HG03432 (cell line): ENCODE results near the gene RAD18.

Experiments
- ATAC-seq: cut with Tn5 transposase; IDR thresholded peaks from one replicate; pipeline ENCODE4 v1.9.1; 2021; ENCODE audit warnings: mild to moderate bottlenecking, moderate library complexity; ENCODE audit not compliant: unreplicated experiment

Gene RAD18

DNA sequence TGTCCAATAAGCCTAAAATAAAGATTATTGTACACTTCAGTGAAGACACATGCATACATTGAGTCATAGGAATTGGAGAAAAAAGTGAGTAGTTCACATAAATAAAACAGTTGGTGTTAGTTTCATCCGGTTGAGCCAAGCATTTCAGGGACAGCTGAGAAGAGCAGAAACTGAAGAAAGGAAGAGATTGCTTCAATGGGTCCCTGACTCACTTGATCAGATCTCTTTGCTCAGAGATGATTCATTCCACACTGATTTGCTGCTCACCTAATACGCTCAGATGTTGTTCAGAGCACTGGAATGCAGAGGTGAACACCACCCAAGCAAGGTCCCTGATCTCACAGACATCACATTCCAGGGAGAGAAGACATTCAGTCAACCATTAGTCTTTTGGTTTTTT, 93.7 kb downstream of the RAD18 start:
- no peak for ATAC-seq

DNA sequence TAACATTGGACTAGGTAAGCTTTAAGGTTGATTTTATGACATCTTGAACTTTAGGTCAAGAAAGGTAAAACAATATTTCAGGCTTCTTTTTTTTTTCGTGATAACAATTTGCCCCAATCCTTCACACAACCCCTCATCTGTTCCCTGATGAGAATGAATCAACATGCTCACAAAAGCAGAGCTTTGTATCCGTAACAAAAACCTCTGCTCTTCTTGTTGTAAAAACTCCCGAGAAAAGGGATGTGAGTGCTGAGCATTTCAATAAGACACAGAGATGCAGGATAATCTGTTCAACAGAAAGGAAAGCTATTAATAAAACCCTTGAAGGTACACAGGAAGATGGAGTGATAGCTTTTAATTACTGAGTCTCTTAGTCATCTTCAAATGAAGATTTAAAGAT, 94.3 kb downstream of the RAD18 start:
- ATAC-seq, result no peak

DNA sequence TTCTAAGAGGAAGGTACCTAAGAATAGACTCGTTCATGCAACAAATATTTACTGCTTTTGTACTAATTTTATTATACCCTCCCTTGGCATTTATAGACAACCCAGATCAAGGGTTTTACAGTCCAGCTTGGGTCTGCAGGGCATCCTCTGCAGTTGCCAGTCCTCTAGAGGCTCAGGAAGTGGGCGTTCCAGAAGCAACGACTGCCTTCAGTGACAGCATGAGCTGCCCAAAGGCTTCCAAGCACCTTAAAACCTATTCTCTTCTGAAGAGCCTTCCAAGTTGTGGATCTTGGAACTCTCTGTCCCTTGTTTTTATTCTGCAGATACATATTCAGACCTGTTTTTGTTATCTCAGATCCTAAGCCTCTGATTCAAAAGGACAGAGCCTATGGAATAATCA, 95.6 kb downstream of the RAD18 start:
- no peak for ATAC-seq

DNA sequence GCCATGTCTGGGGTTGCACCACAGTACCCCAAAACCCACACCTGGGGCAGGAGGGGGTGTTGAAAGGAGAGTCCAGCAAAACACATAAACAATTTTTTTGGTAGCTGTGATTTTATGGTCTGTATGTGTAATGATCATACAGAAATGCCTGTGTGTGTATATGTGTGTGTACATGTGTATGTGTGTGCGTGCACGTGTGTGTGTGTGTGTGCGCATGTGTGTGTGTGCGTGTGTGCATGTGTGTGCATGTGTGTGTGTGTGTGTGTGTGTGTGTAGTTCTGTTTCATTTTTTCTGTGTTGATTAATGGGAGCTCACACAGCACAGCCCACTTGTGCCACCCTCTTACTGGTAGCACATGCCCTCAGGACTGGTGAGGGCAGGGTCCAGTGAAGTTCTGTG, 97.6 kb downstream of the RAD18 start:
- no peak for ATAC-seq

DNA sequence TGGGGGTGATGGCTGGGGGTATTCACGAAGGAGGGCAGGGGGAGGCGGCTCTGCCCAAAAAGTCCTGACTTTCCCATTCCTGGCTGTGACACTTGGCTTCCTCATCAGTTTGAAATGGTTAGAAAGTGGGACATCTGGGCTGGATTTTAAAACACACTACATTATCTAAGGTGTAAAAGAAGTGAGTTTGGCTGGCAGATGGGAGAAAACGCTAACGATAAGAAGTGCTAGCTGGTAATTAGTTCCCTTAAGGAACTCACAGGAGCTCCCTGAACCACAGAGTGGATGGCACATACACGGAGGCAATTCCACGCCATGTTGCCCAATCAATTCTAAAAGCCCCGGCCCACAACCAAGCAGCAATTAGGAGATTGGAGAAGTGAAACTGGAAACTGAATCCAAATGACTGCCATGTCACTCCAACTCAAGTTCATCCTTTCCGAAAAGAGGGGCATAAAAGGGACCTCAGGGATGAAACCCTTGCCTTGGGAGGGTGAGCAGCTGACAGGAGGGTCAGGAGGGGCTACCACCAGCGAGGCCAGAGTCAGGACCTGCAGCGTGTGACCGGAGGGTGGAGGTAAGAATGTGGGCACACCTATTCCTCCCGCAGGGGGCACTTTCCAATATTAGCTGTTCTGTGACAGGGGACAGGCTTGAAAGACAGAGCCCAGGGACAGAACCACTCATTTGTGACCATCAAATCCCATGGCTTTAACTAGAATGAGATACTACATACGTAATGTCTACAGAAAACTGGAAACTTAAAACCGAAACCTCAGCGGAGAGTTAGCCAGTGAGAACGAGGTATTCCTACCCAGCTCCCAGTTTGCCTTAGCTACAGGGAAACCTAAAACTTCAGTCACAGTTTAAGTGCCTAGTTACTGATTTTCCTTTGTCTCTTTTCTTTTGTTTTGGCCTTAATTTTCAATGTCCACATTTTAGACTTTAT, 98.6 kb downstream of the RAD18 start:
- ATAC-seq, result no peak

DNA sequence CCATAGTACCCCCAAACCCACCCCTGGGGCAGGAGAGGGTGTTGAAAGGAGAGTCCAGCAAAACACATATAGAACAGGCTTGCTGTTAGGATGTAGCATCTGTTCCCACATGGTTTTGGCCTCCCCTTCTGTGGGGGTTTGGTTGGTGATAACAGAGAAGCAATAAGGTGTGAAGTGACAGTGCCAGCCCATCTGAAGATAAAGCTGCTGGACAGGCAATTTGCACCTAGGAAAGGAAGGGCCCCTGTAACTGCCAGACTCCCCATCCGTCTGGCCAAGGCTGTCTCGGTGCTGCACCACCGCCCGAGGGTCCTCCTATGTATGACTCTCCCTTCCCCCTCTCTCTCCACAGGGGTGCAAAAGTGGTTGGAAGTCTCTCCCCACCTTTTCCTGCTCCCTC, 99.4 kb downstream of the RAD18 start:
- no peak for ATAC-seq

DNA sequence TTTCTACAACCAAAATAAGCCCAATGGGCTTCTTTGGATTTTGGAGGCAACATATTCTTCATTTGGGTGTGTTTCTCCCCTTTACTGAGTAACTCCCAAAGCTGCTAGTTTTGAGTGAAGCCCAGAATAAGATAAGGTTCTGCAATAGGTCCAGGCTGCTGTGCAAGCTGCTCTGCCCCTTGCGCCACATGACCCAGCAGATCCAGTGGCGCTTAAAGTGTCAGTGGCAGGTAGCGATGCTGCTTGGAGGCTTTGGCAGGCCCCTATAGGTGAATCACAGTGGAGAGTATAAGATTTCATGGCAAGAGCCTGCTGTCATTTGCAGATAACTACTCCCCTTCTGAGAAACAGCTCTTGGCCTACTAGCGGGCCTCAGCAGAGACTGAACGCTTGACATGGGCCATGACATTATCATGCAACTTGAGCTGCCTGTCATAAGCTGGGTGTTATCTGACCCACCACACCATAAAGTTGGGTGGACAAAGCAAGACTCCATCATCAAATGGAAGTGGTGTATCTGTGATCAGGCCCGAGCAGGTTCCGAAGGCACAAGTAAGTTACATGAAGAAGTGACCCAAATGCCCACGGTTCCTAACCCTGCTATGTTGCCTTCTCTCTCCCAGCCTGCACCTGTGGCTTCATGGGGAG, 105.4 kb downstream of the RAD18 start:
- no peak for ATAC-seq

DNA sequence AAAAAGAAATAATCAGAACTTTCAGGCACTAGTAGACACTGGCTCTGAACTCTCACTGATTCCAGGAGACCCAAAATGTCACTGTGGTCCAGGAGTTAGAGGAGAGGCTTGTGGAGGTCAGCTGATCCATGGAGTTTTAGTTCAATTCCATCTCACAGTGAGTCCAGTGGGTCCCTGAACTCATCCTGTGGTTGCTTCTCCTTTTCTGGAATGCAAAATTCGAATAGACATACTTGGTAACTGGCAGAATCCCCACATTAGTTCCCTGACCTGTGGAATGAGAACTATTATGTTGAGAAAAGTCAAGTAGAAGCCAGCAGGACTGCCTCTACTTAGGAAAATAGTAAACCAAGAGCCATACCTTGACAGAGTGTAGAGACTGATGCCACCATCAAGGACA, 106.6 kb downstream of the RAD18 start:
- no peak for ATAC-seq

DNA sequence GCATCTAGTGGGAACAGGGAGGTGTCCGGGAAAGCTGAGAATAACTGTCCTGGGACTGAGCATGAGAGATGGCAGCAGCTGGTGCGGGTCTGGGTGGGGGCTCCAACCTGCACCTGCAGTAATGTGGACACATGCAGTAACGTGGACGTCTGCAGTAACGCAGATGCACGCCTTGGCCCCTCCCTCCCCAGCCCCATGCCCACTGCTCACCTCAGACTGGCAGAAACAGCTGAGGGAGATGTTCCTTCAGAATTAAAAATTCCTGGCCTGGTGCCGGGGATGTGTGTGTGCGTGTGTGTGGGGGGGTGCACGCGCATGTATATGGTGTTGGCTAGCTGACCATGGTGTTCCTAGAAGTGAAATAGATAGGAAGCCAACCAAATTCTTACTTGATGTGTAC, 107.2 kb downstream of the RAD18 start:
- ATAC-seq, result no peak

DNA sequence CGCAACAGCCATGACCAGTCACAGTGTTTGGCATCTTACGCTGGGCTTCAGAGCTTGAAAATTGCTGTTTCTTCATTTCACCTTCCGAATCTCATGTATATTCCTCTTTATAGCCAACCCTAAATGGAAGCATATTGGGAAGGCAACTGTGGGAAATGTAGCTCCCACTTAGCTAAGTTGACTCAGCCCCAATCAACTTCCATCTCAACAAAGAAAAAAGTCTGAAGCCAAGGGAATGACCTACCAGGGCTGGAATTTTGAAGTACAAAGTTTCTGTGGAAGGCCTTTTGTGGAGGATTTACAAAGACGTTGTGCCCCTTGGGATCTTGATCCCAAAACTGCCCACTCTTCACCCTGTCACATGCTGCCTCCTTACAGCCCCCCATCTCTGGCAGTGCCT, 108.6 kb downstream of the RAD18 start:
- no peak for ATAC-seq

DNA sequence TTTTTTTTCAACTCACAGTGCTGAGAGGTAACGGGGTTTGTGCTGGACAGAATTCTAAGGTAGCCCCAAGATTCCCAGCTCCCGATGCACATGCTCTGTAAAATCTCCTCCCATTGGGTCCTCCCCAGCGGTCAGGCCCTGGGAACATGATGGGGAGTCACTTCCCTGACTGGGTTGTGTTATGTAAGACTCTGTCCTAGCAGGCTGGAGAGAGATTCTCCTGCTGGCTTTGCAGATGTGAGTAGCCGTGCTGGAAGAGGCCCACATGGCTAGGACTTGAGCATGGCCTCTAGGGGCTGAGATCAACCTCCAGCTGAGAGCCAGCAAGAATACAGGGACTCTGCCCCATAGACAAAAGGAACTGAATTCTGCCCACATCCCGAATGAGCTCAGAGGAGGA, 110.2 kb downstream of the RAD18 start:
- ATAC-seq, result no peak

DNA sequence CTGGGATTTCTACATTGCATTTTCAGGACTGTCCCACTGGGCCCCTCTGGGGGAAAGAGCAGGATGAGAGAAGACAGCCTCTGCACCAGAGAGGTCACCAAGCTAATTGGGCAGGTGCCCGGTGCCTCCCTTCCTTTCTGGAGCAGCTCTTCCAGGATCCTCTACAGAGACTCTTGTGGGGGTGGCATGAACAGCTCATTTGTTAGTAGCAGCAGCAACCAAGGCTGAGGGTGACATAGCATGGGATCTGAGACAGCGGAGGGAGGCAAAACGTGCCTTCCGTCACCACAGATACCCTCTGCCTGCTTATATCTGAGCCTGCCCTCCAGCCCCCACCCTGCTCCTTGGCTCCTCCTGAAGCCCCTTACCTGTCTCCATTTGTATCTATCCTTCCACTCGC, 110.8 kb downstream of the RAD18 start:
- no peak for ATAC-seq

DNA sequence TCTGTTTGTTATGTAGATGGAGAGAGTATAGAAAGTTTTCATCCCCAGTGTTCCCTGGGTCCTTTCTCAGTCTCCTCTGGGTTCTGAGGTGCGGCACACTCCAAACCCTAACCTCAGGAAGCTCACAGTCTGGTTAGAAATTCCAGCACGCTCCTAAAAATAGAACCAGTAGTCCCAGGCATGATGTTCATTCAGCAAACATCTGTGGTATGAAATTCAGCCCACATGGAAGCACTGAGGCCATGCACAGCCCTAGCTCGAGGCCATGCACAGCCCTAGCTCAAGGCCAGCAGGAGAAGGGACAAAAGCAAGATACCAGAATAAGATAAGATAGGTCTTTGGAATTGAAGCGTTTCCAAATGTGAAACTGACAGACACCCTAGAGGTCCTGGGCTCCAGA, 111.6 kb downstream of the RAD18 start:
- no peak for ATAC-seq

DNA sequence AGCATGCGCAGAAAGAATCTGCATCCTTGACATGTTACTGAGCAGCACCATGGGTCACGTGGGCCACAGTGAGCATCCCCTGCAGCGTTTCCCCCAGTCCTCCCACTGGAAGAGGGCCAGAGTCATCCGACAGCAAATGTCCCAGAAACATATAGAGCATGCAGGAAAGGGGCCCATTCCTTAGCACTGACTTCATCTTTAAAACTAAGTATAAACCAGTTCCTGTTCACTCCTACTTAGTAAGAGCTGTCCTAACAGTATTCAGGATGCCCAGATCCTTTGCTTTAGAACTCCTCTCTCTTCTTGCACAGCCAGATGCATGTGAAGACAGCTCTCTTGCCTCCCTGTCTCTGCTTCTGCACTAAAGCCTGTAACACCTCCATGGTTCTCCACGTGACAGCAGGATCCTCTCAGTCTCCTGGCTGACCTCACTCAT, 114.6 kb downstream of the RAD18 start:
- ATAC-seq, result no peak

DNA sequence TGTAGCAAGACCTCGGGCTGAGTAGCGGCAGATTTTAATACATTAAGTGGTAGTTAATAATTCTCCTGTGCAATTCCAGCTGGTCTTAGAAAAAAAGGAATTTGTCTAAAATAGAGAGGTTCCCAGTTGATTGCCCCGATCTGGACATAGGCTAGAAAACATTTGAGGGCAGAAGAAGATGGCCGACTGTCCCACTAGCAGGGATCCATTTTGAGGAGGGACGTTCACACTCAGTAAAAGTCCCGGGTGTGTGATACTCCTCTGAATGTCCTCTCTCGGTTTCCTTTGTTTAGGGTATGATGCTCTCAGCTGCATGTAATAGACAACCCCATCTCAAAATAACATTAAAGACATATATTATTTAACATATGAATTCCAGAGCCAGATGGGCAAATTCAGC, 116.0 kb downstream of the RAD18 start:
- no peak for ATAC-seq

DNA sequence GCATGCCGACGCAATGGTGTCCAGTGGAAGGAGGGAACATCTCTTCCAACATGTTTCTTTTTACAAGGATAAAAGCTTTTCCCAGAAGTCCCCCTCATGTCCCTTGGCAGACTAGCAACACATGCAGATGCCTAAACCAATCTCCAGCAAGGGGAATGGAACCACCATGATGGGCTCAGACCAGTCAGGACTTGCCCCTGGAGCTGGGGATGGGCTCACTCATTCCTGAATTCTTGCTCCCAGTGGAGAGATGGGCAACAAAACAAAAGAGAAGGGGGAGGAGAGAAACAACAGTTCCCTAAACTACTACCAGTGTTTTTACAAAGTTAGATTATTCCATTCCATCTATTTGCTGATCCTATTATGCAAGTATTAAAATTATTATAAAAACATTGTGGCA, 117.1 kb downstream of the RAD18 start:
- no peak for ATAC-seq

DNA sequence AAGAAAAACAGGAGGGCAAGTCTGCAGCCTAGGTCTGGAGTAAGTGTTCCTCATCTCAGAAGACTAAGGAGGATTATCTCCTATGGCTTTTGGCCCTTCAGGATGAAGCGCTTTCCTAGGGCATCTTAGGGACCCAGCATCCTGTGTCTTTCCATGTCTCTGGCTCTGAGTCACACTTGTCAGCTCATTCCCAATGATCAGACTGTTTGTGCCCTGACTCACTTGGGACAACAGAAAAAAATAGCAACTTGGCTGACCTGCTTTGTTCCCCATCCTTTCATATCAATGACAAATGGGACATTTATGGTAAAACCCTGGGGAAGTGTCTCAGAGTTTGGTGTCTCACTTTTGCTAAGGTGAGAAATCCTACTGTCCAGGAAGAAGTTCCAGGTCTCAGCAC, 117.6 kb downstream of the RAD18 start:
- ATAC-seq, result no peak

DNA sequence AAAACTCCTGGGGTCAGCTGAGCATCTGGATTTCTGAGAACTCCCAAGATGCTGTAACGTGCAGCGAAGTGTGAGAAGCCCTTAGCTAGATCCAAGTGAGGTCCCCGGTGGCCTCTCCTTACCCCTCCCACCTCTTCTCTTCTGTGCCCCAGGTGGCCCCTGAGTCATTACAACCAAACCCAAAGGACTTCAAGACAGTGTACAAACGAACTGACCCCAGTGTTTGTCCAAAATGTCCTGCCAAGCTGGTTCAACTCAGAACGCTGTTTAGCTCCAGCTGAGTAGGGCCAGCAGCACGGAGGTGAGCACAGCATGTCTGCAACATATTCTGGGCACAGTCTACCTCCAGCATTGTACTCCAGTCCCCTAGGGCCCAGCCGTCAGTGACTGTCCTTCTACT, 119.9 kb downstream of the RAD18 start:
- ATAC-seq, result no peak

DNA sequence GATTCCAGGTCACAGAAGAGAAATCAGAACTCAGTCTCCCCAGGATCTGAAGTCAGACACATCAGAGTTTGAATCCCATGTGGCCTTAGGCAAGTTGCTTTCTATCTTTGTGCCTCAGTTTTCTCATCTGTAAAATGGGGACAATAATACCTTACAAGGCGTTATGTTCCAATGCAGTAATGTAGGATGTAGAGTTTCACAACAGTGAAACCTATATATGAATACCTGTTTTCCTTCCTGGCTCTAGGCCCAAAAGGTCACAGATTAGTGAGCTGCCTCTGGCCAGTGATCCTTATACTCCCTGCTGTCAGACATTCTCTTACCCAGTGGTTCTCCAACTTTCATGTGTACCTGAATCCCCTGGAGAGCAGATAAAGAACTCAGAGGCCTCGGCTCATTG, 121.0 kb downstream of the RAD18 start:
- no peak for ATAC-seq

DNA sequence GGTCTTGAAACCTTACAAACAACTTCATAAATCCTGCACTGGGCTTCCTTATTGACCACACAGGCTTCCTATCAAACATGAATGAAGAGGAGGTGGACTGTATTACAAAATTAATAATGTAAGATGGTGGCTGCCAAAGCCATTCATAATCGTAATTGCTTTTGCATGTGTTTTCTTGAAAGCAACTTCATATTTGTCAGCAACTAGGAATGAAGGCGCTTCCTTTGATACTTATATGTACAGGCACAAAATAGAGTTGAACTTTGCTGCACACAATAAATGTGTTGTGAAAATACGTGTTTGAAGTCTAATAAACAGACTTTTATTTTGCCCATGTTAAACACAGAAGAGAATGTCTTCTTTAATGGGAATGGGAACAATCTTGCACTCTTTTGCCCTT, 121.8 kb downstream of the RAD18 start:
- no peak for ATAC-seq

DNA sequence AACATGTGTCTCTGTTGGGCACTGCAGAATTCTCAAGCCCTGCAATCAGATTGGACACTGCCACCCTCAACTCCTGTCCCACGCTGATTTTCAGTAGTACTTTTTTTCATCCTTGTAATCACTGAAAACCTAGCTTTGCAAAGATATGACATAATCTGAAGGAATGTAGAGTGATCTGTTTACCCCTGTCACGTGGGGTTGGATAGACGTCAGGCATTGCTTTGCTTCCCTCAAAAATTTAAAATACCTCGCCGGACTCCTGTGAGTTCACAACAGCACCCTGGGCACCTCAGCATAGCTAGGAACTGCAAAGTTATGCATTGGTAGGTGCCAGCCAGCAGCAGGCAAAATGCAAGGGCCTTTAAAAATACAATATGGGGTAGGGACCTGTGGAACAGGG, 122.7 kb downstream of the RAD18 start:
- no peak for ATAC-seq

DNA sequence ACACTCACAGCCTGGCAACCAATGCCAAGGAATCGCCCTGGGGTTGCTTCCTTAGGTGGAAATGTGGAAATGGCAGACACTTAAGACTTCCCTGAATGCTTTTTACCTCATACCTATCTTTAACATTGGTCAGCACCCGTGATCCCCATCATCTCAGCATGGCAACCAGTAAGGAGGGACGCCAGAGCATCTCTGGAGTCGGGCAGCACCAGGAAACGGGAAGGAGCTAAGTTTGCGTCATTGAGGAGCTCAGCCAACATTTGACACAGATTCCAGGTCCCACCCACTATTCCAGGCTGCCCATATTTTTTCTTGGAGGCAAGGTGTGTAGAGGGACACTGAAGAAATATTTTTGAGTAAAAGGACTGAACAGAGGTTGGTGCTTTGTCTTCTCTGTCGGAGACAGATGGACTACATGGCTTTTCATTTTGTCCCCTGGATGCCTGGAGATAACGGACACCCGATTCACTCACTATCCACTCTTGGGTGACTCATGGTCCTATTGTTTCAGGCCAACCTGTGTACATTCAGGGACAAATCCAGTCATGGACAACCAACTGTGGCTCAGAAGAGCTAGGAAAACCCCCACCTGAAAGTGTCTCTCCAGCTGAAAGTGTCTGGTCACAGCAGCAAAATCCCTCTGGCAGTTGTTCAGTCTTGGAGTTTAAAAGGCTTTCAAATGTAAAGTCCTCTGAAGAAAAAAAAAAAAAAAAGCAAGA, 123.5 kb downstream of the RAD18 start:
- ATAC-seq, result no peak
